NAMALWA (cell line): ENCODE measurements around the gene PLEKHA5.
"Not testable (repeated sequence)": the region's sequence is repeated elsewhere in the genome, so short reads cannot be mapped to it uniquely, and the experiment has no call there.

Experiments
- DNase-seq: peaks from one replicate; pipeline ENCODE4 v3.0.0-alpha.2; 2015; ENCODE audit warnings: low spot score

PLEKHA5 gene

GRCh38 chr12:19129486-19130223 is at the start of gene PLEKHA5:
Gene PLEKHA5, plus strand, starts transcription at chr12:19129733. Its CDS starts 67 bp downstream, at chr12:19129800.
- no peak for DNase-seq

- DNase-seq: no peak
These were observed 48.6 kb upstream of the PLEKHA5 start for GRCh38 chr12:19080918-19081317.

DNA sequence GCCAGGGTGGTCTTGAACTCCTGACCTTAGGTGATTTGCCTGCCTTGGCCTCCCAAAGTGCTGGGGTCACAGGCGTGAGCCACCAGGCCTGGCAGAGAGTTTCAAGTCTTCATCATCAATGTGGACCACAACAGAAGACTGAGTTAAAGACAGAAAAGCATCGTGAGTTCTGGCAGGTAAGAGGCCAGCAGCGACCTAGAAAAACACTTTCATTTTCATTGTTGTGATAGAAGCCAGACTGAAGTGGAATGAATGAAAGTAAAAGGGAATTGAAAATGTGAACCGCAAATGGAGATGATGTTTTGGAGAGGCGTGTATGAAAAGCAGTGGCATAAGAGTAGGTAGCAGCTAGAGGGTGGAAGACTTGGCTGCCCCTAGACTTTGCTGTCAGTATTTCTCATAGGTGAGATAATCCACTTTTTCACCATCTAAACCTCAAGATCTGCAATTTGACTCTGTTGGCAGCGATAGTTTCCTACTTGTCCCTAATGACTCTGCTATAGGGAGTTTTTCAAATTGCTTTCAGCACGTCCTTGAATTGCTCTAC is 47.1 kb upstream of the PLEKHA5 start:
- DNase-seq: no peak

GRCh38 chr12:19084547-19084946 is 45.0 kb upstream of the PLEKHA5 start:
- DNase-seq: no peak

DNA sequence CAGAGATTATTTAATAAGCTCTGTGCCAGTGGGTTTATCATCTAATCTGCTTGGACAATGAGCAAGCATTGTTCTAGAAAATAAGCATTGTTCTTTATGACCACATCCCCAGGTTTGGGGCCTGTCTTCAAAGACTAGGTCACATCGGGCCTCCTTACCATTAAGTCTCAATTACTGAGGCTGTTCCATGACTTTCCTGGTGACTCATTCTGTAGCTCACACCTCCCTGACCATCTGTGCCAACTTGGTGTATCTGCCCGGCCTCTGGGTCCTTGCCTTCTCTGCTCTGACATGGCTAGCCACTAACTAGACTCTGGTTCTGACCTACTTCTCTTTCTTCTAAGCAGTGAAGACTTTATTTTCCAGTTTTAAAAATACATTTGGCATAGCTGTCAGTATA is 44.4 kb upstream of the PLEKHA5 start:
- DNase-seq: no peak

GRCh38 chr12:19088606-19089005 is 40.9 kb upstream of the PLEKHA5 start:
- DNase-seq: no peak

DNA sequence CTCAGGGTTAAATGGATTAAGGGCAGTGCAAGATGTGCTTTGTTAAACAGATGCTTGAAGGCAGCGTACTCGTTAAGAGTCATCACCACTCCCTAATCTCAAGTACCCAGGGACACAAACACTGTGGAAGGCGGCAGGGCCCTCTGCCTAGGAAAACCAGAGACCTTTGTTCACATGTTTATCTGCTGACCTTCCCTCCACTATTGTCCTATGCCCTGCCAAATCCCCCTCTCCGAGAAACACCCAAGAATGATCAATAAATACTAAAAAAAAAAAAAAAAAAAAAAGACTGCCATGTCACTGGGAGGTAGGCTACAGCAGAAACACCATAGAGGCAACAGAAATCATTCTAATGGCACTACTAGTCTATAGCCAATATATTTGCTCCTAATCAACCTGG is 37.1 kb upstream of the PLEKHA5 start:
- not testable (repeated sequence) for DNase-seq

- DNase-seq: no peak
These were observed 36.3 kb upstream of the PLEKHA5 start for GRCh38 chr12:19093218-19093617.

DNA sequence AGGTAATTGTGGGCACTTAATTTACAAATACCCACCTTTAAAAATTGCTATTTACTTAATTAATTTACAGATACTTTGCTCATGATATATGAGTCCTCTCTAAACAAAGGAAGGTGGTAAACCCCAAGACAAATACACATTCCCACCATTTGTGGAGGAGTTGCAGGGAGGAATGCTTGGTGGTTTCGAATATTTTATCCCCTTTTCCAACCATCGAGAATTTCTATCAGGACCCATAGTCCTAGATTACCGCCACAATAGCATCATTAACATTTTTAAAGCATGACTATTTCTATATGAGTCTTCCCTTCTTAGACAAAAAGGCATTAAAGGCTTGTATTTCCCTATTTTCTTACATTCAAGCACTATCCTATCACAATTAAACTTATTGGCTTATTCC is 34.2 kb upstream of the PLEKHA5 start:
- no peak for DNase-seq

GRCh38 chr12:19095756-19096480 is 33.6 kb upstream of the PLEKHA5 start:
- no peak for DNase-seq

GRCh38 chr12:19105463-19105862 is 24.1 kb upstream of the PLEKHA5 start:
- DNase-seq: no peak

DNA sequence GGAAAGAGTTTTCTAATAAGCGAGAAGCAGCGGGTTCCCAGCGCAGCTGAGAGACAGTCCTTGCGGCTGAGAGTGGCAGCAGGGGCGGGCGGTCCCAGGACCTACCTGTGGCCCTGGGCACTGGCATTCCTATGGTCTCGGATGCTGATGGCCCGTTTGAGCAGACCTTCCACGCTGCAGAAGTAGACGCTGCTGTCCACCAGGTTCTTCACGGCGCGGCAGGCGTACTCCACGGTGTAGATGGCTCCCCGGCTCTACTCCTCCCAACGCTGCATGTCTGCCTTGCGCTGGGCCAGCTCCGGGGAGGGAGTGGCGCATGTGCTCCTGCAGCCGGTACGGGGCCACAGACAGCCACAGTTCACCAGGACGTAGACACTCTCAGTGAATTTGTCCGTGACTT is 21.8 kb upstream of the PLEKHA5 start:
- DNase-seq: no peak

DNA sequence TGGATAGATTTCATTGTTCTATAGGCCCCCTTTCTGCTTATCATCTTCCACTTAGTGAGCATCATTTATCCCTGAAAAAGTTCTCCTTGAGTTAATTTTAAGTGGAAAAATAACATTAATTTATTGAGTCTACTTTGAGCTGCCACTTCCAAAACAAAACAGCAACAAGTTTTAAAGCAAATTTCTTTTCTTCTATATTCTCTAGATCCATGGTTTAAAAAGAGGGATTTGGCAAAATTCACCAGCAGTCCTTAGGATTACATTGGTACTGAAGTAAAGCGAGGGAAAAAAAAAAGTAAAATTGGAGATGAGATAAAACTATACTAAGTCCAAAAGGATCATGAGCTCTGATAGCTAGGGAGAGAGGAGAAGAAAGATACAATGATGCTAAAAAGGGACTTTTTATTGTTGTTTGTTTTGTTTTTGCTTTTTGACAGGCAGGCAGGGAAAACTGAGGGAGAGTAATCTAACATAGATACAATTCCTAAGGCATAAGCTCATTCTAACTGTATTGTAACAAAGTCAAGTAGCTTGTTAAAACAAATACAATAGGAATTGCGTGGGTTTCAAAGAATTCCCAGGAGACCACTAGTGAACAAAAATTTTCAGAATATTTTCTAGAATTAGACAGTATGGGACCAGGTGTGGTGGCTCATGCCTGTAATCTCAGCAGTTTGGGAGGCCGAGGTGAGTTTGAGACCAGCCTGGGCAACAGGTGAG is 19.2 kb upstream of the PLEKHA5 start:
- DNase-seq: no peak

GRCh38 chr12:19113464-19113863 is 16.1 kb upstream of the PLEKHA5 start:
- no peak for DNase-seq

DNA sequence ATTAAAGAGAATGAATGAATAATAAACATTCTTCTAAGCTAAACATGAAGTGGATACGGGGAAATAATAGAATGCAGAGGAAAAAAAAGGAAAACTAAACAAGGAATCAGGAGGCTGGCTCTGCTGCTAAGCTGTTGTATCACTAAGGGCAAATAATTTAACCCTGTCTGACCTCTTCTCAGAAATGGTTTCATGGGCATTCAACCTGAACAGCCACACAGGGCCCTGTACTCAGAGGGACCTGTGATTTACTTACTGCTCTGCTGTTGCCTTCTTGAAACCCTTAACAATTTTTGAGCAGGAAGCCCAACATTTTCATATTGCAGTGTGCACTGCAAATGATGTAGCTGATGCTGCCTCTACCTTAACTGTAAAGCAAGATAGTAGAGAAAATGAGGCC is 14.2 kb upstream of the PLEKHA5 start:
- no peak for DNase-seq

GRCh38 chr12:19119440-19119839 is 10.1 kb upstream of the PLEKHA5 start:
- DNase-seq: no peak

GRCh38 chr12:19120795-19121194 is 8.7 kb upstream of the PLEKHA5 start:
- DNase-seq: no peak

- DNase-seq: no peak
These were observed 8.0 kb upstream of the PLEKHA5 start for GRCh38 chr12:19121449-19122018.

- DNase-seq: no peak
These were observed 4.2 kb upstream of the PLEKHA5 start for GRCh38 chr12:19125325-19125724.

GRCh38 chr12:19127270-19127669 is 2.3 kb upstream of the PLEKHA5 start:
- no peak for DNase-seq

DNA sequence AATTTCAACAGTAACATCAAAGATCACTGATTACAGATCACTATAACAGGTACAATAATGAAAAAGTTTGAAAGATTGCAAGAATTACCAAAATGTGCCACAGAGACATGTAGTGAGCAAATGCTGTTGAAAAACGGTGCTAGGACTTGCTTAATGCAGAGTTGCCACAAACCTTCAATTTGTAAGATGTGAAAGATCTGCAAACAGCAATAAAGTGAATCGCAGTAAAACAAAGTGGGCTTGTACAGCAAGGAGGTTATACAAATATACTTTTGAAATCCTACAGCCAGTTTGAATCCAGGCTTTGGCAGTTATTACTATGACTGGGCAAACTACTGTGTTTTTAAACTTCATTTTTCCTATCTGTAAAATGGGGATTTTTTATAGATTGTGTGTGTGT is 1.0 kb upstream of the PLEKHA5 start:
- DNase-seq: no peak

GRCh38 chr12:19129122-19129485 is 429 bp upstream of the PLEKHA5 start:
- no peak for DNase-seq
